Liver (tissue), 3 donors: ENCODE results near the gene MB21D2.
A peak's percentile ranks its signal among the peaks of the same experiment; 100 is the strongest.

ENCODE experiments used
- FOXA1 ChIP-seq: IDR thresholded peaks from 2 replicates; pipeline ENCODE4 v1.6.1; 2016; ENCODE audit warnings: antibody characterized with exemption
- GABPA ChIP-seq, 2 donors: IDR thresholded peaks in 1 of 2; conservative IDR thresholded peaks in 1 of 2; 2 replicates each; pipeline ENCODE4 v1.6.1; 2016; ENCODE audit warnings: antibody characterized with exemption in 2 of 2, mild to moderate bottlenecking in 1 of 2, moderate library complexity in 1 of 2
- HNF4A ChIP-seq, 2 donors: conservative IDR thresholded peaks; 2 replicates each; pipeline ENCODE4 v1.6.1; 2016; ENCODE audit warnings: antibody characterized with exemption in 2 of 2, mild to moderate bottlenecking in 2 of 2
- RAD21 ChIP-seq, 2 donors: IDR thresholded peaks; 2 replicates each; pipeline ENCODE4 v1.6.1; 2016; ENCODE audit warnings: antibody characterized with exemption in 2 of 2, mild to moderate bottlenecking in 2 of 2
- RXRA ChIP-seq, 2 donors: IDR thresholded peaks; 2 replicates each; pipeline ENCODE4 v1.6.1; 2017 to 2018; ENCODE audit warnings: antibody characterized with exemption in 2 of 2, mild to moderate bottlenecking in 1 of 2
- SP1 ChIP-seq: IDR thresholded peaks from 2 replicates; pipeline ENCODE4 v1.6.1; 2018; ENCODE audit warnings: antibody characterized with exemption, mild to moderate bottlenecking
- TAF1 ChIP-seq: conservative IDR thresholded peaks from 2 replicates; pipeline ENCODE4 v1.6.1; 2016; ENCODE audit warnings: antibody characterized with exemption, mild to moderate bottlenecking
- YY1 ChIP-seq: IDR thresholded peaks from 2 replicates; pipeline ENCODE4 v1.6.1; 2016; ENCODE audit warnings: antibody characterized with exemption, mild to moderate bottlenecking
- TF ChIP-seq, protein P1 (sequence below): fragments of 150-350 bp; IDR thresholded peaks from 2 replicates; pipeline ENCODE4 v1.5.1; 2017; ENCODE audit warnings: improper control_type of control experiment, low read depth, low read length; ENCODE audit not compliant: missing input control
- TF ChIP-seq, protein P2 (sequence below): IDR thresholded peaks from 2 replicates; pipeline ENCODE4 v1.6.1; 2016; ENCODE audit warnings: antibody characterized with exemption
- TF ChIP-seq, protein P3 (sequence below): IDR thresholded peaks from 2 replicates; pipeline ENCODE4 v1.6.1; 2016; ENCODE audit warnings: antibody characterized with exemption, mild to moderate bottlenecking
- TF ChIP-seq, protein P4 (sequence below): IDR thresholded peaks from 2 replicates; pipeline ENCODE4 v1.6.1; 2016; ENCODE audit warnings: antibody characterized with exemption
- TF ChIP-seq, protein P5 (sequence below): IDR thresholded peaks from 2 replicates; pipeline ENCODE4 v1.6.1; 2016; ENCODE audit warnings: antibody characterized with exemption
- donor health status: healthy.
- donor health status: healthy.

- TF ChIP-seq, protein P1, sequence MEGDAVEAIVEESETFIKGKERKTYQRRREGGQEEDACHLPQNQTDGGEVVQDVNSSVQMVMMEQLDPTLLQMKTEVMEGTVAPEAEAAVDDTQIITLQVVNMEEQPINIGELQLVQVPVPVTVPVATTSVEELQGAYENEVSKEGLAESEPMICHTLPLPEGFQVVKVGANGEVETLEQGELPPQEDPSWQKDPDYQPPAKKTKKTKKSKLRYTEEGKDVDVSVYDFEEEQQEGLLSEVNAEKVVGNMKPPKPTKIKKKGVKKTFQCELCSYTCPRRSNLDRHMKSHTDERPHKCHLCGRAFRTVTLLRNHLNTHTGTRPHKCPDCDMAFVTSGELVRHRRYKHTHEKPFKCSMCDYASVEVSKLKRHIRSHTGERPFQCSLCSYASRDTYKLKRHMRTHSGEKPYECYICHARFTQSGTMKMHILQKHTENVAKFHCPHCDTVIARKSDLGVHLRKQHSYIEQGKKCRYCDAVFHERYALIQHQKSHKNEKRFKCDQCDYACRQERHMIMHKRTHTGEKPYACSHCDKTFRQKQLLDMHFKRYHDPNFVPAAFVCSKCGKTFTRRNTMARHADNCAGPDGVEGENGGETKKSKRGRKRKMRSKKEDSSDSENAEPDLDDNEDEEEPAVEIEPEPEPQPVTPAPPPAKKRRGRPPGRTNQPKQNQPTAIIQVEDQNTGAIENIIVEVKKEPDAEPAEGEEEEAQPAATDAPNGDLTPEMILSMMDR: no peak
- TF ChIP-seq, protein P2, sequence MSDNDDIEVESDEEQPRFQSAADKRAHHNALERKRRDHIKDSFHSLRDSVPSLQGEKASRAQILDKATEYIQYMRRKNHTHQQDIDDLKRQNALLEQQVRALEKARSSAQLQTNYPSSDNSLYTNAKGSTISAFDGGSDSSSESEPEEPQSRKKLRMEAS: peak; percentile 20
- TF ChIP-seq, protein P3, sequence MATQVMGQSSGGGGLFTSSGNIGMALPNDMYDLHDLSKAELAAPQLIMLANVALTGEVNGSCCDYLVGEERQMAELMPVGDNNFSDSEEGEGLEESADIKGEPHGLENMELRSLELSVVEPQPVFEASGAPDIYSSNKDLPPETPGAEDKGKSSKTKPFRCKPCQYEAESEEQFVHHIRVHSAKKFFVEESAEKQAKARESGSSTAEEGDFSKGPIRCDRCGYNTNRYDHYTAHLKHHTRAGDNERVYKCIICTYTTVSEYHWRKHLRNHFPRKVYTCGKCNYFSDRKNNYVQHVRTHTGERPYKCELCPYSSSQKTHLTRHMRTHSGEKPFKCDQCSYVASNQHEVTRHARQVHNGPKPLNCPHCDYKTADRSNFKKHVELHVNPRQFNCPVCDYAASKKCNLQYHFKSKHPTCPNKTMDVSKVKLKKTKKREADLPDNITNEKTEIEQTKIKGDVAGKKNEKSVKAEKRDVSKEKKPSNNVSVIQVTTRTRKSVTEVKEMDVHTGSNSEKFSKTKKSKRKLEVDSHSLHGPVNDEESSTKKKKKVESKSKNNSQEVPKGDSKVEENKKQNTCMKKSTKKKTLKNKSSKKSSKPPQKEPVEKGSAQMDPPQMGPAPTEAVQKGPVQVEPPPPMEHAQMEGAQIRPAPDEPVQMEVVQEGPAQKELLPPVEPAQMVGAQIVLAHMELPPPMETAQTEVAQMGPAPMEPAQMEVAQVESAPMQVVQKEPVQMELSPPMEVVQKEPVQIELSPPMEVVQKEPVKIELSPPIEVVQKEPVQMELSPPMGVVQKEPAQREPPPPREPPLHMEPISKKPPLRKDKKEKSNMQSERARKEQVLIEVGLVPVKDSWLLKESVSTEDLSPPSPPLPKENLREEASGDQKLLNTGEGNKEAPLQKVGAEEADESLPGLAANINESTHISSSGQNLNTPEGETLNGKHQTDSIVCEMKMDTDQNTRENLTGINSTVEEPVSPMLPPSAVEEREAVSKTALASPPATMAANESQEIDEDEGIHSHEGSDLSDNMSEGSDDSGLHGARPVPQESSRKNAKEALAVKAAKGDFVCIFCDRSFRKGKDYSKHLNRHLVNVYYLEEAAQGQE: no peak
- TF ChIP-seq SP1: no peak
- TF ChIP-seq, protein P4, sequence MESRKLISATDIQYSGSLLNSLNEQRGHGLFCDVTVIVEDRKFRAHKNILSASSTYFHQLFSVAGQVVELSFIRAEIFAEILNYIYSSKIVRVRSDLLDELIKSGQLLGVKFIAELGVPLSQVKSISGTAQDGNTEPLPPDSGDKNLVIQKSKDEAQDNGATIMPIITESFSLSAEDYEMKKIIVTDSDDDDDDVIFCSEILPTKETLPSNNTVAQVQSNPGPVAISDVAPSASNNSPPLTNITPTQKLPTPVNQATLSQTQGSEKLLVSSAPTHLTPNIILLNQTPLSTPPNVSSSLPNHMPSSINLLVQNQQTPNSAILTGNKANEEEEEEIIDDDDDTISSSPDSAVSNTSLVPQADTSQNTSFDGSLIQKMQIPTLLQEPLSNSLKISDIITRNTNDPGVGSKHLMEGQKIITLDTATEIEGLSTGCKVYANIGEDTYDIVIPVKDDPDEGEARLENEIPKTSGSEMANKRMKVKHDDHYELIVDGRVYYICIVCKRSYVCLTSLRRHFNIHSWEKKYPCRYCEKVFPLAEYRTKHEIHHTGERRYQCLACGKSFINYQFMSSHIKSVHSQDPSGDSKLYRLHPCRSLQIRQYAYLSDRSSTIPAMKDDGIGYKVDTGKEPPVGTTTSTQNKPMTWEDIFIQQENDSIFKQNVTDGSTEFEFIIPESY: no peak
- TF ChIP-seq GABPA (IDR thresholded peaks at IDR 0.05 in 1 of 2, conservative IDR thresholded peaks at IDR 0.05 in 1 of 2): no peak
- no peak for TF ChIP-seq YY1
- no peak for TF ChIP-seq HNF4A (conservative IDR thresholded peaks at IDR 0.05)
- TF ChIP-seq RXRA (IDR thresholded peaks at IDR 0.05): peak in 1 of 2 donors; percentile 7
- no peak for TF ChIP-seq TAF1
- TF ChIP-seq, protein P5, sequence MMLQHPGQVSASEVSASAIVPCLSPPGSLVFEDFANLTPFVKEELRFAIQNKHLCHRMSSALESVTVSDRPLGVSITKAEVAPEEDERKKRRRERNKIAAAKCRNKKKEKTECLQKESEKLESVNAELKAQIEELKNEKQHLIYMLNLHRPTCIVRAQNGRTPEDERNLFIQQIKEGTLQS: no peak
- TF ChIP-seq RAD21 (IDR thresholded peaks at IDR 0.05): no peak
- TF ChIP-seq FOXA1: no peak
Observed at GRCh38 chr3:192957441-192958021, 39.9 kb upstream of the MB21D2 start.
